GM20431 (cell line): ENCODE measurements around the gene SMOC2.

Source experiments
- in situ Hi-C: fragments of 300-500 bp; cut with MseI, MboI; formaldehyde crosslinking; loops from one replicate; pipeline ENCODE4 v1.15.0; 2020; ENCODE audit warnings: low sequenced_read_pairs; ENCODE audit not compliant: unreplicated experiment

Gene SMOC2

GRCh38 chr6:168439794-168440450 lies 1.1 kb upstream of the SMOC2 start:
- in situ Hi-C loops: no loop called here

DNA sequence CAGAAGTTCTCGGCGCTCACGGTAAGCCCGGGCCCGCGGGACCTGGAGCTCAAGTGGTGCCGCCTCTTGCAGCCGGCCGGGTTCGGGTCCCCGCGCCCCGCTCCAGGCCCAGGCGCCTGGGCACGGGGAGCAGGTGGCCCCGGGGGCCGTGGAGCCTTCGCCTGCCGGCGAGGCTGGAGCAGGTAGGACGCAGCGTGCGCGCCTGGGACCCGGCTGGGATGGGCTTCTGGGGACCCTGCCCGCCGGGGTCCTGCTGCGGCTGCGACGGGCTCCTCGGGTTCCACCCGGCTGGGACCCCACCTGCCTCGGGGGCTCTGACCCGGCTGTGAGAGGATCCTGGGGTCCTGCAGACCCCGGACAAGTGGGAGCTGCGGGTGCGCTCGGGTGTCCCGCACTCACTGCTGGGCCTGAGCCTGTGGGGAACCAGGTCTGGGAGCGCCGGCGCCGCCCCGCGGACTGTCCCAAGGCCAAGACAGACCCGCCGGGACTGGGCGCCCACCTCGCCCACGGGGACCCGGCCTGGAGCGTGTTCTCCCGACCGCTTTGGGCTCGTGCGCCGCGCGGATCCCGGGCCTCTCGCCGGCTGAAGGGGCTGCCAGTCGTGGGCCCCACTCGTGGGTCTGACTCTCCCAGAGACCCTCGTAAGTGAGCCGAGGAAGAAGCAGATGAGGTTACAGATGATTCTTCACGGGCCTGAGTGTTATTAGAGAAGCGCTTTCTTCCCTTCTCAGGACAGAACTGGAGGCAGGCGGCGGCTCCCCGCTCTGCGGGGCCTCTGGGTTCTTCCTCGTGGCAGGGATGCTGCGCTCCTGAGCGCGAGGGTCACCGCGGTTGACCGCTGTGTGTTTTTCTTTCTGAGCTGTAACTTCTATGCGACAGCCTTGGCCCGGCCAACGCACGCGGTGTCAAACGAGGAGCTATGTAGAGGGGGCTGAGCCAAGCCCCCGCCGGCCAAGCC lies 729 bp downstream of the SMOC2 start:
- in situ Hi-C loops: no loop called here

GRCh38 chr6:168442646-168443045 lies 1.7 kb downstream of the SMOC2 start:
- in situ Hi-C loops: no loop called here

GRCh38 chr6:168447282-168447681 lies 6.3 kb downstream of the SMOC2 start:
- in situ Hi-C loops: no loop called here

DNA sequence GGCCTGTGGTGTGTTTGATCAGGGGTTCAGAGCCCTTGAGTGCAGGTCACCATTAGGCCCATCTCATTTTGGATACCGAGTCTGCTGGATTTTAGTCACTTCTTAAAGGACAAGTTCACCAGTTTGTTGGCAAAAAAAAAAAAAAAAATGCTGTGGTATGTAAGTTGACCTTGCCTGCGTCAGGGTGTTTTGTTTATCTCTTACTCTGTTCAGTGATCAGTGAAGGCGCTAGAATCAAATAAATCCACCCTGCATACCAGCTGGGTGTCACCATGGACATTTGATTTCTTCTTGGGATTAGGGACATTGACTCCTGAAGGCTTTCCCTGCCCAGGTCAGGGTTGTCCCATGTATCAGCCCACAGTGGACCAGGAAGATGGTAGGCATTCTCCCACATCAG lies 6.7 kb downstream of the SMOC2 start:
- in situ Hi-C loops: no loop called here

DNA sequence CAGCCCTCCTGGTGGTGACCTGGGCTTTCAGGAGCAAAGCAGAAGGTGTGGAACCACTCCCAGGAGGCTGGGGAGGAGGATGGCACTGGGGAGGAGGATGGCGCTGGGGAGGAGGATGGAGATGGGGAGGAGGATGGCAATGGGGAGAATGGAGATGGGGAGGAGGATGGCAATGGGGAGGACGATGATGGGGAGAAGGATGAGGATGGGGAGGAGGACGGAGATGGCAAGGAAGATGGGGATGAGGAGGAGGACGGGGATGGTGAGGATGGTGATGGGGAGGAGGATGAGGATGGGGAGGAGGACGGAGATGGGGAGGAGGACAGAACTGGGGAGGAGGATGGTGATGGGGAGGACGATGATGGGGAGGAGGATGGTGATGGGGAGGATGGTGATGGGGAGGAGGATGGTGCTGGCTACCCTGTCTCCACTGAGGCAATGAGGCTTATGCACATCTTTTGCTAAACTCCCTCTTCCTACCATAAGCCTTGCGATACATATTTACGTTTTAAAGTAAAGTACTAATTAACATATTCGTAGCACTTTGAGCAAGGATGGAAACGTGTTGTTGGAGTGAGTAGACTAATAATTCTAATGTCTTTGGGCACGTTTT lies 7.4 kb downstream of the SMOC2 start:
- in situ Hi-C loops: no loop called here

DNA sequence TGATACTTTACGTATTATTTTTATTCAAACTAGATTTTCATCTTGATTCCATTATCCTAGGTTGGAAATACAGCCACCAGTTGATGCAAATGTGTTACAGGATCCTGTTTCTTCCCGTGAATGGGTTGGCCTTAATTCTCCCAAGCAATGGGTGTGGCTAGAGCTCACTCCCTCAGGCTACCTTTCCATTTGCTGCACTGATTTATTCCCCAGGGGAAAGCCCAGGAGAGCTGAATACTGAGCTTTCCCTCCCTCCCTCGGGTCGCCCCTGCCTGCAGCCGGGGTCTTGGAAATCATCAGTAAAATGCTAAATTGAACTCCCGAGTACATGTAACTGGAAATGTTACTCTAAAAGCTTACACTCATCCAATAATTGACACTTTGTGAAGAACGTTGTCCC lies 9.9 kb downstream of the SMOC2 start:
- in situ Hi-C loops: no loop called here

GRCh38 chr6:168451805-168452517 lies 11.0 kb downstream of the SMOC2 start:
- in situ Hi-C loops: no loop called here

DNA sequence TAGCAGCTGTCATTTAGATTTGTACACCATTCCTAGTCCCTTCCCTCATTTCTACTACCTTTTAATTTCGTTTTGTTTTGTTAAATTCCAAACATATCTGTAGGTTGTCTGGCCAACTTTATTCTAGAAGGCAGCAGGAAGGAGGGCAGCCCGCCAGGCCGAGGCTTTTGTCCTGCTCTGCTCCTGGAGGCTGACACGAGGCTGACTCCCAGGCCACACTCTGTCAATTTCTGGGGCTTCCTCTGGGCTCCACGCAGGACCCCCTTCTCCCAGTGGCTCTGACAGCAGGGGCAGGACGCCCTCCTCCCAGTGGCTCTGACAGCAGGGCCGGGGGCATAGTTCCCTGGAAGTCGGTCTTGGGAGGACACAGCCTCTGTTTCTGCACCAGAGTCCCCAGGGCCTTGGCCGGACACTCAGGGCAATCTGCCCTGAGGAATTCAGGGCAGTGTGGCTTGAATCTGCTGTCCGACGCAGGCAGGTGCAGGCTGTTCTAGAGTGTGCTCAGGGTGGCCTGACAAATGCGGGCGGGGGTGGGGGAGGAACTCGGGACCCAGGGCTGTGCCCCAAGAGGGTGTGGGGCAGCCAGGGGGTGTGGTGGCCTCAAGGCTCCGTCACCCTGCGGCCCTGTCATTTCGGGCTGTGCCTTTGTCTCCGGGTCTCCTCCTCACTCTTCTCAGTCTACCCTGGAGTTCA lies 11.8 kb downstream of the SMOC2 start:
- in situ Hi-C loops: no loop called here

DNA sequence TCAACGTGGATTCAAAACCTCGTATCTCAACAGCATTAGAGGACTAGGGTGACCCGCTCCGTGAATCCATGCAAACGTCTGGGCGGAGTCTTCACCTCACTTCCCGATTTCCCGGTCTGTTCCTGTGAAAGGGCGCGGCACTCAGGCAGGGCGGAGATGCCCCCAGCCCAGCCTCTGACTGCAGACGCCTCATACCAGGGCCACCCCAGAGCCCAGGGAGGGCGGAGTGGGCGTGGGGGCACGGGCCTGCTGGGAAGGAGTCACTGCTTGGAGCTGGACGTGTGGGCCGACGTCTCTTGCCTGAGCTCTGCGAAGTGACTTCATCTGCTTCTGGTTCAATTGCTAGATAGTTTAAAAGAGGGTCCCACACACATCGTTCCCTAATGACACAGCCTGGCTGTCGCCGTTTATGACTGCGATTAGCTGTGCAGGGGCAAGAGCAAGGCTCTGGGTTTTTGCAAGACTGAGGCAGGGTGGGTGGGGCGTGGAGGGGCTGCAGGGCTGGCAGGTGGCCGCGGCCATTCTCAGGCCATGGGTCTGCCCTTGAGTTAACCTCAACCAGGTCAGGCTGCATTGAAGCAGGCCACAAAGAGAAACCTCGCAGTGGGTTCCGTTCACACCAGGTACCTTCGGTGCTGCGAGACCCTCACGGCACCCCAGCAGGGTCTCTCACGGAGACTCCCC lies 15.0 kb downstream of the SMOC2 start:
- in situ Hi-C loops: no loop called here

GRCh38 chr6:168456907-168457652 lies 16.1 kb downstream of the SMOC2 start:
- in situ Hi-C loops: no loop called here

DNA sequence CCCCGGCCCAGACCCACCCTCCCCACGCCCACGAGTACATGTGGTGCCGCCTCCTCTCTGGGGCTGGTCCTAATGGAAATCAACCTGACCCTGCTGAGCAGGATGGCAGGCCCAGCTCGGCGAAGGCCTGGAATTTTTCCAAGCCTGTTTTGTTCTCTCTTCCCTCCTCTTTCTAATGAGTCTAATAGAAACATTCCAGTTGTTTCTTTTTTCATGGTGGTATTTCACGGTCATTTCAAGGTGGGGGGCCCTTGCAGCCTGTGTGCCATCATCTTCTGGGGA lies 16.6 kb downstream of the SMOC2 start:
- in situ Hi-C loops: no loop called here

GRCh38 chr6:168458101-168458500 lies 17.1 kb downstream of the SMOC2 start:
- in situ Hi-C loops: no loop called here

GRCh38 chr6:168459572-168459971 lies 18.6 kb downstream of the SMOC2 start:
- in situ Hi-C loops: no loop called here

DNA sequence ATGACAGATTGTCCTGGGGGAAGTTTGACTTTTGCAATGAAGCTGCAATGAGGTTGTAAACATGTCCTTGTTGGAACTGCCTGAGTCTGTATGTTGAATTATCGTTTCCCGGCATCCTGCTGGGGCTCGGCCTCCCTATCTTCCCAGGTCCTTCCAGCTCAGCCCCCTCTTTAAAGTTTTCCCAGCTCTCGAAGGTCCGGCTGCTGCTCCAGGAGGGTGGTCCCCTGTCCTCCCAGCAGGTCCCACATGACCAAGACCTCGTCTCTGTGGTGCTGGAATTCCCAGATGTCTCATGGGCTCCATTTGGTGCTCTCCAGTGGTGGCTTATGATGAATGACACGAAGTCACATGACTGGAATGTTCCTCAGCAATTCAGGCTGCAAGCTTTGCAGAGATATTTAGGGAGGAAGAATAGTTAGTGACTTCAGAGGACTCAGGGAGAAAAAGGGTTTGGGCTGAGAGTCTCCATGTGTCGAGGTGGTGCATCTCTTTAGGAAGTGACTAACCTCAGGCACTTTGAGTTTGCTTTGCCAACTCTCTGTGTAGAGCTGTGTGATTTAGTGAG lies 21.4 kb downstream of the SMOC2 start:
- in situ Hi-C loops: no loop called here

DNA sequence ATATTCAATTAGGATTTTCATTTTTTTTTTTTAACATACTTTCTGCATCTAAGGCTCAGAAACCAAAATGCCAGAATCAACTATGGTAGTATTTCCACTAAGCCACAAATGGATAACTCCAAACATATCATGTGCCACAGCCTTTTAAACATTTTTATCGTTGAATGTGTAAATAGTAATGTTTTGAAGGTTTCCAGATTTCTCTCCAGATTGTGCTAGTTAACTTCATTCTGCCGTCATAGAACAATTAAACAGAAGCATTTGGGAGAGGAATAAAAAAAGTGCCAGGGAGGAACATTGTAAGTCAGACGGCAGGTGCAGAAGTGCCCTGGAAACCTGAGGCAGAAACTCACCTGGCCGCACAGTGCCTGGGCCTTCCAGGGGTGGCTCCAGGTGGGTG lies 23.6 kb downstream of the SMOC2 start:
- in situ Hi-C loops: no loop called here

- in situ Hi-C loops: no loop called here
These were observed 27.1 kb downstream of the SMOC2 start for GRCh38 chr6:168468045-168468444.

GRCh38 chr6:168469521-168469920 lies 28.5 kb downstream of the SMOC2 start:
- in situ Hi-C loops: no loop called here

- in situ Hi-C loops: no loop called here
These were observed 28.9 kb downstream of the SMOC2 start for GRCh38 chr6:168469926-168470325.
